Kidney capillary endothelial cell (primary cell): ENCODE results near the gene HCFC1.

Experiments used
- DNase-seq: peaks from one replicate; pipeline ENCODE4 v3.0.0-alpha.2; 2018; ENCODE audit warnings: low spot score

Gene HCFC1

GRCh38 chrX:153902385-153902784, 69.2 kb downstream of the HCFC1 start:
- no peak for DNase-seq

GRCh38 chrX:153901753-153902140, 69.9 kb downstream of the HCFC1 start:
- no peak for DNase-seq

- no peak for DNase-seq
These were observed 70.5 kb downstream of the HCFC1 start for GRCh38 chrX:153900831-153901752.

GRCh38 chrX:153897899-153898298, 73.7 kb downstream of the HCFC1 start:
- DNase-seq, result no peak
